K562 (cell line): ENCODE data around the gene CENPH. TPM values are rescaled to one million over a fixed set of nuclear protein-coding genes. Genes with fewer than 3 reads are reported as not detected.

Experiments
- CHD2 ChIP-seq: IDR thresholded peaks from 2 replicates; pipeline ENCODE4 v1.6.1; 2011; ENCODE audit warnings: low read depth, low read length
- ETV1 ChIP-seq: fragments of 450-650 bp; conservative IDR thresholded peaks from 2 replicates; pipeline ENCODE4 v1.6.1; 2016; ENCODE audit warnings: missing genetic modification characterization, control low read depth, low read depth, missing compliant biosample characterization
- FOXP1 ChIP-seq: sonication (generic); formaldehyde crosslinking; IDR thresholded peaks from 2 replicates; pipeline ENCODE4 v1.8.0; 2022; ENCODE audit warnings: mild to moderate bottlenecking, missing genetic modification reagents
- HOXB6 ChIP-seq: fragments of 250-450 bp; sonication (Bioruptor Pico); IDR thresholded peaks from 2 replicates; pipeline ENCODE4 v1.5.1; 2022; ENCODE audit warnings: mild to moderate bottlenecking, borderline replicate concordance
- KLF13 ChIP-seq: fragments of 450-650 bp; IDR thresholded peaks from 2 replicates; pipeline ENCODE4 v1.6.1; 2016; ENCODE audit warnings: missing genetic modification characterization, low read depth, mild to moderate bottlenecking, missing compliant biosample characterization, moderate library complexity, borderline replicate concordance
- MECOM ChIP-seq: fragments of 250-450 bp; sonication (Bioruptor Pico); IDR thresholded peaks from 2 replicates; pipeline ENCODE4 v1.8.0; 2022; ENCODE audit warnings: inconsistent platforms
- MTA2 ChIP-seq: fragments of 450-650 bp; IDR thresholded peaks from 2 replicates; pipeline ENCODE4 v1.6.1; 2016; ENCODE audit warnings: low read depth
- NFYB ChIP-seq: IDR thresholded peaks from 2 replicates; pipeline ENCODE4 v1.6.1; 2011; ENCODE audit warnings: mild to moderate bottlenecking, moderate library complexity; ENCODE audit not compliant: insufficient read length; ENCODE audit errors: extremely low read depth
- POLR3A ChIP-seq: IDR thresholded peaks from 2 replicates; pipeline ENCODE4 v1.6.1; 2011; ENCODE audit warnings: borderline replicate concordance, mild to moderate bottlenecking, moderate library complexity; ENCODE audit not compliant: insufficient read length, insufficient read depth; ENCODE audit errors: extremely low read depth
- SMAD4 ChIP-seq: fragments of 250-450 bp; sonication (Bioruptor Pico); conservative IDR thresholded peaks from 2 replicates; pipeline ENCODE4 v1.8.0; 2021; ENCODE audit warnings: inconsistent platforms, mild to moderate bottlenecking, moderate library complexity
- SMARCC2 ChIP-seq: fragments of 450-650 bp; IDR thresholded peaks from 2 replicates; pipeline ENCODE4 v1.6.1; 2017; ENCODE audit warnings: antibody characterized with exemption, moderate library complexity, mild to moderate bottlenecking, low read depth
- TFAM ChIP-seq: fragments of 250-450 bp; sonication (Bioruptor Pico); conservative IDR thresholded peaks from 2 replicates; pipeline ENCODE4 v1.5.0; 2021; ENCODE audit warnings: mild to moderate bottlenecking, moderate library complexity
- ZBTB17 ChIP-seq: fragments of 450-650 bp; formaldehyde crosslinking; IDR thresholded peaks from 2 replicates; pipeline ENCODE4 v1.4.0; 2020; ENCODE audit warnings: mild to moderate bottlenecking
- ZNF175 ChIP-seq: fragments of 200-800 bp; sonication (Bioruptor generic); IDR thresholded peaks from 2 replicates; pipeline ENCODE4 v1.6.1; 2016; ENCODE audit warnings: low read depth, mild to moderate bottlenecking, missing genetic modification characterization, missing compliant biosample characterization
- ZNF583 ChIP-seq: fragments of 250-450 bp; sonication (Bioruptor Pico); IDR thresholded peaks from 2 replicates; pipeline ENCODE4 v1.4.0; 2020
- polyA plus RNA-seq, 8 experiments: library from polyadenylated mRNA; depleted of rRNA in 4 of 8; stranded (reverse) in 5 of 8; unstranded in 3 of 8; fragments of >200 nt; fragmentation: Nextera tagmentation in 2 of 8; fragmentation: Illumina TruSeq in 1 of 8; extraction: Ambion mirVana in 2 of 8; extraction: Trizol in 1 of 8; gene quantifications; 2 replicates each; pipeline versions ENCODE4 v1.2.1 to v1.2.3, GENCODE V29; 2011 to 2014; ENCODE audit warnings: inconsistent platforms in 1 of 8, missing spikeins in 1 of 8
- total RNA-seq, 7 experiments: library from RNA; depleted of rRNA in 6 of 7; stranded (reverse); fragments of >200 nt in 6 of 7; fragmentation: Illumina TruSeq in 2 of 7; extraction: Trizol in 2 of 7; gene quantifications; 2 replicates each; pipeline versions ENCODE4 v1.2.1 to v1.2.3, GENCODE V29; 2011 to 2021; ENCODE audit warnings: low replicate concordance in 1 of 7
- TF ChIP-seq, protein P1 (sequence below): fragments of 250-450 bp; sonication (Bioruptor Pico); IDR thresholded peaks from 2 replicates; pipeline ENCODE4 v1.5.0; 2021; ENCODE audit warnings: mild to moderate bottlenecking, moderate library complexity
- TF ChIP-seq, protein P2 (sequence below): fragments of 450-650 bp; IDR thresholded peaks from 2 replicates; pipeline ENCODE4 v1.6.1; 2016; ENCODE audit warnings: low read depth, mild to moderate bottlenecking, moderate library complexity
- TF ChIP-seq, protein P3 (sequence below): fragments of 200-800 bp; sonication (Bioruptor generic); IDR thresholded peaks from 2 replicates; pipeline ENCODE4 v1.6.1; 2016; ENCODE audit warnings: missing genetic modification characterization, missing compliant biosample characterization

The CENPH gene
- total and polyA plus RNA-seq, 9 of the 15 experiments (the other 6 are each of a cell fraction or from before 2014, with no cell fraction given), result 10.5 to 124 (median 74.9) TPM

DNA sequence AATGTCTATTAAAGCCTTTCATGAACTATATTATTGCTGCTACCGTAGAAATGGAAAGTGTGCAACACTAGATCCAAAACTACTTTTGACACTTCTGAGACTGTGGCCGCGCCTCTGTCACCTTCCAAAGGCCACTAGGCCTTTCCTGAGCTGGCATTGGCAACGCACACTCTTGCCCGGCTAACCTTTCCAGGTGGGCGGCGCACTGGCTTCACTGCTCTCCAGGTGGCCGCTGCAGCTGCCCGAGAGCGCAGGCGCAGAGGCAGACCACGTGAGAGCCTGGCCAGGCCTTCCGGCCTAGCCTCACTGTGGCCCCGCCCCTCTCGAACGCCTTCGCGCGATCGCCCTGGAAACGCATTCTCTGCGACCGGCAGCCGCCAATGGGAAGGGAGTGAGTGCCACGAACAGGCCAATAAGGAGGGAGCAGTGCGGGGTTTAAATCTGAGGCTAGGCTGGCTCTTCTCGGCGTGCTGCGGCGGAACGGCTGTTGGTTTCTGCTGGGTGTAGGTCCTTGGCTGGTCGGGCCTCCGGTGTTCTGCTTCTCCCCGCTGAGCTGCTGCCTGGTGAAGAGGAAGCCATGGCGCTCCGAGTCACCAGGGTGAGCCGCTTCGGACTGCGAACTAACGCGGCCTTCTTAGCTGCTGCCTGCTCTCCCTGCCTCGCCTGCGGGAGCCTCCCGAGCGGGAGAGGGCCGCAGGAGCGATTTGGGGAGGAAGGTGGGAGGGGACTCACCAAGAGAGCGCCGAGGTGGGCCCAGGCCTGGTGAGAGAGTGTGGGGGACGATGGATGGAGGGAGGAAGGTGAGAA, 22.5 kb upstream of the CENPH start, which contains the start of gene CCNB1 (continued):
- TF ChIP-seq, protein P1, sequence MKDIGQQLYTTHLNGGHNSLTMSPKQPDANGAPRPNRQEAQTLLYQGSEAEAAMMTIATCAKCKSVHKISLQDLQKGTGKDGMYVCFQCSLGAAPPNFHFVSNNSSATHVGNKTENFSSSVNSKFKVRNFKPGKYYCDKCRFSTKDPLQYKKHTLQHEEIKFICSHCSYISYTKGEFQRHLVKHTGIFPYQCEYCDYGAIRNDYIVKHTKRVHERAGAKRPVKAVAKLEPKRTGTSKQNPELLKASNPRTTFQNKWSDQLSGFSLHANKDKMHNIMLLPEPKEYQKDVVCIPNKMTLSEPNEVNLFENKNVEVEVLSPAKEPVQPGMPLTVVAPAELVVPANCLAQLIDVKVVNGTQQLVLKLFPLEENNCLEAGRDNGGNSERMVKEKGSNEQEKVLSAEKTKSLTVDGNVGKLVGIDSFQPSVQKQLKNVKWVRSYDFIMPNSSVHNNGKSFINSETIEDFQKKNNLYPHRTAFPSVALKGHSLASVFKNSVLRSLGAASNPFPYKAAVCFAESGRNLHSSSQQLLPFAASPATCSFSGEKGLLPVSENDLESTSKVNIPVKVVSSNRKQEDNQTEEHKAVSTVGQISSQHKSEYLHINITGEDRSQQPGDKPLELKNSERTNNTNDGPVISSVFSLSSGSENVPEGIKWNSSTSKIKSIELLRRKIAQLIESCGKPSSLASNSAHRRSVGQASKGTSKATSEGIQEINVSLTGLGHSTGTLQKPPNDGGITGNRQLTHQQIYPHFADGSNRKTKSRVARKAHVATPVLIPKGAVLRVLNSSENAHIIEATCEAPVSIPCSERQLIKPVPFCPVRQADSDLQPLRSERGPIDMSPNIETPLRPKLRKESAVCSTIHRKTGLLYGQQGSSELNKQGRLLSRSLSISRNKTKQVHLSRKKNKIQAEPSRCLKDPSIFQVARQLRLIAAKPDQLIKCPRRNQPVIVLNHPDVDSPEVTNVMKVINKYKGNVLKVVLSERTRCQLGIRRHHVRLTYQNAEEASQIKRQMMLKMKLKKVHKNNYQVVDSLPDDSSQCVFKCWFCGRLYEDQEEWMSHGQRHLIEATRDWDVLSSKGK (CRISPR knock-in tag), result no peak
- no peak for TF ChIP-seq MECOM (CRISPR knock-in tag)
- TF ChIP-seq MTA2, result no peak; the same call in 1 of the 2 replicates
- TF ChIP-seq TFAM (CRISPR knock-in tag), result no peak
- TF ChIP-seq SMAD4 (CRISPR knock-in tag), result peak; percentile 30; the same call in 1 of the 2 replicates
- no peak for TF ChIP-seq ZNF583 (CRISPR knock-in tag)
- peak; percentile 76; the same call in 1 of the 2 replicates for TF ChIP-seq KLF13 (tag)
- TF ChIP-seq, protein P2, sequence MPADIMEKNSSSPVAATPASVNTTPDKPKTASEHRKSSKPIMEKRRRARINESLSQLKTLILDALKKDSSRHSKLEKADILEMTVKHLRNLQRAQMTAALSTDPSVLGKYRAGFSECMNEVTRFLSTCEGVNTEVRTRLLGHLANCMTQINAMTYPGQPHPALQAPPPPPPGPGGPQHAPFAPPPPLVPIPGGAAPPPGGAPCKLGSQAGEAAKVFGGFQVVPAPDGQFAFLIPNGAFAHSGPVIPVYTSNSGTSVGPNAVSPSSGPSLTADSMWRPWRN, result no peak
- 0 out of 2 replicates have a peak, but pooled peaks have one; percentile 41 for TF ChIP-seq ZNF175
- TF ChIP-seq, protein P3, sequence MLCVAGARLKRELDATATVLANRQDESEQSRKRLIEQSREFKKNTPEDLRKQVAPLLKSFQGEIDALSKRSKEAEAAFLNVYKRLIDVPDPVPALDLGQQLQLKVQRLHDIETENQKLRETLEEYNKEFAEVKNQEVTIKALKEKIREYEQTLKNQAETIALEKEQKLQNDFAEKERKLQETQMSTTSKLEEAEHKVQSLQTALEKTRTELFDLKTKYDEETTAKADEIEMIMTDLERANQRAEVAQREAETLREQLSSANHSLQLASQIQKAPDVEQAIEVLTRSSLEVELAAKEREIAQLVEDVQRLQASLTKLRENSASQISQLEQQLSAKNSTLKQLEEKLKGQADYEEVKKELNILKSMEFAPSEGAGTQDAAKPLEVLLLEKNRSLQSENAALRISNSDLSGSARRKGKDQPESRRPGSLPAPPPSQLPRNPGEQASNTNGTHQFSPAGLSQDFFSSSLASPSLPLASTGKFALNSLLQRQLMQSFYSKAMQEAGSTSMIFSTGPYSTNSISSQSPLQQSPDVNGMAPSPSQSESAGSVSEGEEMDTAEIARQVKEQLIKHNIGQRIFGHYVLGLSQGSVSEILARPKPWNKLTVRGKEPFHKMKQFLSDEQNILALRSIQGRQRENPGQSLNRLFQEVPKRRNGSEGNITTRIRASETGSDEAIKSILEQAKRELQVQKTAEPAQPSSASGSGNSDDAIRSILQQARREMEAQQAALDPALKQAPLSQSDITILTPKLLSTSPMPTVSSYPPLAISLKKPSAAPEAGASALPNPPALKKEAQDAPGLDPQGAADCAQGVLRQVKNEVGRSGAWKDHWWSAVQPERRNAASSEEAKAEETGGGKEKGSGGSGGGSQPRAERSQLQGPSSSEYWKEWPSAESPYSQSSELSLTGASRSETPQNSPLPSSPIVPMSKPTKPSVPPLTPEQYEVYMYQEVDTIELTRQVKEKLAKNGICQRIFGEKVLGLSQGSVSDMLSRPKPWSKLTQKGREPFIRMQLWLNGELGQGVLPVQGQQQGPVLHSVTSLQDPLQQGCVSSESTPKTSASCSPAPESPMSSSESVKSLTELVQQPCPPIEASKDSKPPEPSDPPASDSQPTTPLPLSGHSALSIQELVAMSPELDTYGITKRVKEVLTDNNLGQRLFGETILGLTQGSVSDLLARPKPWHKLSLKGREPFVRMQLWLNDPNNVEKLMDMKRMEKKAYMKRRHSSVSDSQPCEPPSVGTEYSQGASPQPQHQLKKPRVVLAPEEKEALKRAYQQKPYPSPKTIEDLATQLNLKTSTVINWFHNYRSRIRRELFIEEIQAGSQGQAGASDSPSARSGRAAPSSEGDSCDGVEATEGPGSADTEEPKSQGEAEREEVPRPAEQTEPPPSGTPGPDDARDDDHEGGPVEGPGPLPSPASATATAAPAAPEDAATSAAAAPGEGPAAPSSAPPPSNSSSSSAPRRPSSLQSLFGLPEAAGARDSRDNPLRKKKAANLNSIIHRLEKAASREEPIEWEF, result no peak
- 0 out of 2 replicates have a peak, but pooled peaks have one; percentile 51 for TF ChIP-seq ETV1 (tag)
- TF ChIP-seq HOXB6 (CRISPR knock-in tag), result no peak
- peak; percentile 85 for TF ChIP-seq CHD2
- TF ChIP-seq POLR3A, result no peak
- peak; percentile 100 for TF ChIP-seq NFYB
- no peak for TF ChIP-seq SMARCC2
- no peak for TF ChIP-seq ZBTB17 (CRISPR knock-in tag)
- peak; percentile 73; the same call in 1 of the 2 replicates for TF ChIP-seq FOXP1 (CRISPR knock-in tag)
